Neural cell (in vitro differentiated cells): ENCODE measurements around the gene GJA5. TPM values are rescaled to one million over a fixed set of nuclear protein-coding genes. Genes with fewer than 3 reads are reported as not detected.

Experiments used
- H2AFZ ChIP-seq: fragments of 200-600, 300-800 bp; sonication (generic), shearing (Covaris generic); 2 replicates; pipeline ENCODE4 v1.6.0; 2014; ENCODE audit warnings: low read depth, mild to moderate bottlenecking, antibody characterized with exemption, low read length, moderate library complexity
- H3F3A ChIP-seq: fragments of 200-600 bp; shearing (Covaris generic); 2 replicates; pipeline ENCODE4 v1.6.1; 2016; ENCODE audit warnings: mild to moderate bottlenecking, moderate library complexity, mixed read lengths, antibody characterized with exemption, low read length; ENCODE audit not compliant: insufficient read depth, poor library complexity, severe bottlenecking
- H3K27ac ChIP-seq: fragments of 200-600, 300-800 bp; sonication (generic), shearing (Covaris generic); 2 replicates; pipeline ENCODE4 v1.5.1; 2014; ENCODE audit warnings: mild to moderate bottlenecking, low read length, moderate library complexity
- H3K27me3 ChIP-seq: fragments of 300-800, 200-600 bp; sonication (generic), shearing (Covaris generic); 2 replicates; pipeline ENCODE4 v1.6.0; 2014; ENCODE audit warnings: mild to moderate bottlenecking, low read depth, low read length, moderate library complexity; ENCODE audit not compliant: insufficient read depth
- H3K36me3 ChIP-seq: fragments of 300-800, 200-600 bp; sonication (generic), shearing (Covaris generic); 2 replicates; pipeline ENCODE4 v1.5.1; 2014; ENCODE audit warnings: mild to moderate bottlenecking, antibody characterized with exemption, low read length, moderate library complexity; ENCODE audit not compliant: insufficient read depth
- H3K4me2 ChIP-seq: fragments of 300-800, 200-600 bp; sonication (generic), shearing (Covaris generic); 2 replicates; pipeline ENCODE4 v1.6.0; 2014; ENCODE audit warnings: mild to moderate bottlenecking, low read length
- H3K4me3 ChIP-seq: fragments of 300-800, 200-600 bp; sonication (generic), shearing (Covaris generic); 2 replicates; pipeline ENCODE4 v1.5.1; 2014; ENCODE audit warnings: mild to moderate bottlenecking, low read length, moderate library complexity
- H3K79me2 ChIP-seq: fragments of 200-600 bp; shearing (Covaris generic); replicated peaks from 2 replicates; pipeline ENCODE4 v1.6.0; 2014; ENCODE audit warnings: mild to moderate bottlenecking, low read length, moderate library complexity; ENCODE audit not compliant: insufficient read depth
- H3K9ac ChIP-seq: fragments of 300-800, 200-600 bp; sonication (generic), shearing (Covaris generic); 2 replicates; pipeline ENCODE4 v1.6.1; 2016; ENCODE audit warnings: mild to moderate bottlenecking, low read length, mixed read lengths
- H3K9me2 ChIP-seq: fragments of 200-600 bp; shearing (Covaris generic); 2 replicates; pipeline ENCODE4 v1.6.1; 2016; ENCODE audit warnings: mild to moderate bottlenecking, low read length, mixed read lengths; ENCODE audit not compliant: insufficient read depth
- H3K9me3 ChIP-seq: fragments of 200-600, 300-800 bp; sonication (generic), shearing (Covaris generic); 2 replicates; pipeline ENCODE4 v1.6.1; 2016; ENCODE audit warnings: mild to moderate bottlenecking, mixed run types, low read length, moderate library complexity, mixed read lengths
- H4K20me1 ChIP-seq: fragments of 200-600 bp; shearing (Covaris generic); 2 replicates; pipeline ENCODE4 v1.6.1; 2016; ENCODE audit warnings: mild to moderate bottlenecking, mixed run types; ENCODE audit not compliant: insufficient read depth
- CTCF ChIP-seq: fragments of 450-650 bp; IDR thresholded peaks from 2 replicates; pipeline ENCODE4 v1.5.1; 2014; ENCODE audit warnings: antibody characterized with exemption, mild to moderate bottlenecking, moderate library complexity; ENCODE audit not compliant: poor library complexity, severe bottlenecking
- EP300 ChIP-seq: fragments of 450-650 bp; conservative IDR thresholded peaks from 2 replicates; pipeline ENCODE4 v1.6.1; 2014; ENCODE audit warnings: antibody characterized with exemption, mild to moderate bottlenecking, moderate library complexity; ENCODE audit not compliant: poor library complexity, severe bottlenecking
- EZH2 ChIP-seq: fragments of 200-600, 300-800 bp; shearing (Covaris generic), sonication (generic); IDR thresholded peaks from 2 replicates; pipeline ENCODE4 v1.6.1; 2014; ENCODE audit warnings: antibody characterized with exemption, low read length, borderline replicate concordance, mild to moderate bottlenecking; ENCODE audit not compliant: insufficient read depth, poor library complexity, severe bottlenecking
- MXI1 ChIP-seq: fragments of 450-650 bp; conservative IDR thresholded peaks from 2 replicates; pipeline ENCODE4 v1.6.1; 2014; ENCODE audit warnings: antibody characterized with exemption, mild to moderate bottlenecking; ENCODE audit not compliant: poor library complexity, severe bottlenecking
- POLR2AphosphoS5 ChIP-seq: IDR thresholded peaks from 2 replicates; pipeline ENCODE4 v1.6.1; 2012
- RAD21 ChIP-seq: fragments of 450-650 bp; conservative IDR thresholded peaks from 2 replicates; pipeline ENCODE4 v1.6.1; 2014; ENCODE audit warnings: antibody characterized with exemption, mild to moderate bottlenecking, moderate library complexity
- SMC3 ChIP-seq: fragments of 450-650 bp; conservative IDR thresholded peaks from 2 replicates; pipeline ENCODE4 v1.6.1; 2014; ENCODE audit warnings: antibody characterized with exemption, mild to moderate bottlenecking, moderate library complexity; ENCODE audit not compliant: poor library complexity
- polyA plus RNA-seq: library from polyadenylated mRNA; depleted of rRNA; stranded (reverse); fragments of >200 nt; gene quantifications from 2 replicates; pipeline ENCODE4 v1.2.3, GENCODE V29; 2014
- TF ChIP-seq, protein P1 (sequence below): IDR thresholded peaks from 2 replicates; pipeline ENCODE4 v1.6.1; 2012; ENCODE audit warnings: borderline replicate concordance

Gene GJA5
- polyA plus RNA-seq, 1 donor from 2014 or later = not detected

DNA sequence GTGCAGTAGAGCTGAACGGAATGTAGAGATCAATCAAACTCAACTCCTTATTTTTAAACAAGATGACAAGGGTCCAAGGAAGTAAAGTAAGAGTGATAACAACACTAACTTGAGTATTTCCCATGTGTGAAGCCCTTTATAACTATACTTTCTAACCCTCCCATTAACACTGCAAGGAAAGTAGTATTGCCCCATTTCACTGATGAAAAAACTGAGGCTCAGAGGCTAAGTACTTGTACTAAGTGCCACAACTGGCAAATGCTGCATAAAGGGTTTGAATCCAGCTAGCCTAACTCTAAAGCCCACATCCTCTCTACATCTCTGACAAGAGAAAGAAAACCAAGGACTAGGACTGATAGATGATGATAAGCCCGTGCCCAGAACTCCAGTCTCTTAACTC, 8.2 kb upstream of the GJA5 start:
- Histone ChIP-seq H4K20me1 (no peaks in the 10 kb centered on the region), H3K4me3 (no peak overlapping the region), H2AFZ (no peak overlapping the region), H3F3A (no peaks in the 10 kb centered on the region), H3K79me2 (no peaks in the 10 kb centered on the region), H3K9me2 (no peaks in the 10 kb centered on the region), H3K27ac (no peak overlapping the region), H3K9me3 (no peaks in the 10 kb centered on the region), H3K9ac (no peak overlapping the region), H3K36me3 (no peaks in the 10 kb centered on the region), H3K27me3 (no peaks in the 10 kb centered on the region), H3K4me2 (no peak overlapping the region)
- TF ChIP-seq EZH2 (no peak), CTCF (no peak)

- no peak overlapping the region for H3K27ac ChIP-seq
- H3K79me2 ChIP-seq = no peaks in the 10 kb centered on the region
- no peaks in the 10 kb centered on the region for H3K36me3 ChIP-seq
- no peak overlapping the region for H3K9ac ChIP-seq
- H3K9me2 ChIP-seq = no peaks in the 10 kb centered on the region
- H3F3A ChIP-seq = no peaks in the 10 kb centered on the region
- no peak overlapping the region for H2AFZ ChIP-seq
- no peaks in the 10 kb centered on the region for H3K9me3 ChIP-seq
- TF ChIP-seq MXI1 (no peak), EP300 (no peak), RAD21 (no peak), SMC3 (no peak), POLR2AphosphoS5 (no peak), EZH2 (no peak)
- TF ChIP-seq, protein P1, sequence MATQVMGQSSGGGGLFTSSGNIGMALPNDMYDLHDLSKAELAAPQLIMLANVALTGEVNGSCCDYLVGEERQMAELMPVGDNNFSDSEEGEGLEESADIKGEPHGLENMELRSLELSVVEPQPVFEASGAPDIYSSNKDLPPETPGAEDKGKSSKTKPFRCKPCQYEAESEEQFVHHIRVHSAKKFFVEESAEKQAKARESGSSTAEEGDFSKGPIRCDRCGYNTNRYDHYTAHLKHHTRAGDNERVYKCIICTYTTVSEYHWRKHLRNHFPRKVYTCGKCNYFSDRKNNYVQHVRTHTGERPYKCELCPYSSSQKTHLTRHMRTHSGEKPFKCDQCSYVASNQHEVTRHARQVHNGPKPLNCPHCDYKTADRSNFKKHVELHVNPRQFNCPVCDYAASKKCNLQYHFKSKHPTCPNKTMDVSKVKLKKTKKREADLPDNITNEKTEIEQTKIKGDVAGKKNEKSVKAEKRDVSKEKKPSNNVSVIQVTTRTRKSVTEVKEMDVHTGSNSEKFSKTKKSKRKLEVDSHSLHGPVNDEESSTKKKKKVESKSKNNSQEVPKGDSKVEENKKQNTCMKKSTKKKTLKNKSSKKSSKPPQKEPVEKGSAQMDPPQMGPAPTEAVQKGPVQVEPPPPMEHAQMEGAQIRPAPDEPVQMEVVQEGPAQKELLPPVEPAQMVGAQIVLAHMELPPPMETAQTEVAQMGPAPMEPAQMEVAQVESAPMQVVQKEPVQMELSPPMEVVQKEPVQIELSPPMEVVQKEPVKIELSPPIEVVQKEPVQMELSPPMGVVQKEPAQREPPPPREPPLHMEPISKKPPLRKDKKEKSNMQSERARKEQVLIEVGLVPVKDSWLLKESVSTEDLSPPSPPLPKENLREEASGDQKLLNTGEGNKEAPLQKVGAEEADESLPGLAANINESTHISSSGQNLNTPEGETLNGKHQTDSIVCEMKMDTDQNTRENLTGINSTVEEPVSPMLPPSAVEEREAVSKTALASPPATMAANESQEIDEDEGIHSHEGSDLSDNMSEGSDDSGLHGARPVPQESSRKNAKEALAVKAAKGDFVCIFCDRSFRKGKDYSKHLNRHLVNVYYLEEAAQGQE = no peak
- H4K20me1 ChIP-seq = no peaks in the 10 kb centered on the region
- H3K27me3 ChIP-seq = no peaks in the 10 kb centered on the region
- no peak overlapping the region for H3K4me2 ChIP-seq
- H3K4me3 ChIP-seq = no peak overlapping the region
Observed at GRCh38 chr1:147768101-147768500, 7.7 kb upstream of the GJA5 start.
